DND-41 (cell line): ENCODE results near the gene MAML3.

Experiments used
- ATAC-seq: fragments of 200-7000 bp; cut with Tn5 transposase; 3 replicates; pipeline ENCODE4 v1.9.1; 2021; ENCODE audit warnings: low read depth; ENCODE audit not compliant: insufficient read depth
- DNase-seq: peaks from one replicate; pipeline ENCODE4 v3.0.0-alpha.2; 2020
- H2AFZ ChIP-seq: 2 replicates; pipeline ENCODE4 v1.6.0; 2012; ENCODE audit warnings: low read depth, low read length
- H3K27ac ChIP-seq: 2 replicates; pipeline ENCODE4 v1.5.1; 2012; ENCODE audit warnings: low read length, inconsistent platforms
- H3K27me3 ChIP-seq: fragments of 200-600 bp; sonication (generic); 2 replicates; pipeline ENCODE4 v1.6.0; 2012; ENCODE audit warnings: low read length, mild to moderate bottlenecking, inconsistent platforms; ENCODE audit not compliant: insufficient read depth, poor library complexity
- H3K36me3 ChIP-seq: 2 replicates; pipeline ENCODE4 v1.5.1; 2012; ENCODE audit warnings: low read length, inconsistent platforms; ENCODE audit not compliant: insufficient read depth
- H3K4me1 ChIP-seq: 2 replicates; pipeline ENCODE4 v1.5.1; 2012; ENCODE audit warnings: mild to moderate bottlenecking, low read length; ENCODE audit not compliant: insufficient read depth
- H3K4me2 ChIP-seq: 2 replicates; pipeline ENCODE4 v1.6.0; 2012; ENCODE audit warnings: mild to moderate bottlenecking, moderate library complexity, low read length, inconsistent platforms; ENCODE audit not compliant: insufficient read depth
- H3K4me3 ChIP-seq, 2 experiments: fragments of 200-600 bp in 1 of 2; shearing (Covaris generic) in 1 of 2; 2 replicates each; pipeline ENCODE4 v1.5.1; 2012 to 2016; ENCODE audit warnings: inconsistent platforms in 2 of 2, low read length in 2 of 2, mild to moderate bottlenecking in 2 of 2, low read depth in 1 of 2, moderate library complexity in 1 of 2
- H3K79me2 ChIP-seq: 2 replicates; pipeline ENCODE4 v1.6.0; 2012; ENCODE audit warnings: low read length, inconsistent platforms; ENCODE audit not compliant: insufficient read depth
- H3K9ac ChIP-seq: 2 replicates; pipeline ENCODE4 v1.6.0; 2012; ENCODE audit warnings: low read depth, mild to moderate bottlenecking, inconsistent platforms, low read length, moderate library complexity
- H3K9me3 ChIP-seq: 2 replicates; pipeline ENCODE4 v1.5.1; 2012; ENCODE audit warnings: low read length, moderate library complexity, mild to moderate bottlenecking, inconsistent platforms; ENCODE audit not compliant: insufficient read depth, severe bottlenecking
- H4K20me1 ChIP-seq: 2 replicates; pipeline ENCODE4 v1.6.0; 2012; ENCODE audit warnings: low read length; ENCODE audit not compliant: insufficient read depth
- EZH2 ChIP-seq: IDR thresholded peaks from 3 replicates; pipeline ENCODE4 v1.6.1; 2012; ENCODE audit warnings: borderline replicate concordance, low read depth, mild to moderate bottlenecking, moderate library complexity, low read length, inconsistent platforms; ENCODE audit not compliant: severe bottlenecking
- TF ChIP-seq, protein P1 (sequence below): IDR thresholded peaks from 2 replicates; pipeline ENCODE4 v1.5.1; 2012; ENCODE audit warnings: borderline replicate concordance, low read length, moderate library complexity, mild to moderate bottlenecking; ENCODE audit not compliant: poor library complexity, severe bottlenecking; ENCODE audit errors: extremely low read depth

MAML3 gene

DNA sequence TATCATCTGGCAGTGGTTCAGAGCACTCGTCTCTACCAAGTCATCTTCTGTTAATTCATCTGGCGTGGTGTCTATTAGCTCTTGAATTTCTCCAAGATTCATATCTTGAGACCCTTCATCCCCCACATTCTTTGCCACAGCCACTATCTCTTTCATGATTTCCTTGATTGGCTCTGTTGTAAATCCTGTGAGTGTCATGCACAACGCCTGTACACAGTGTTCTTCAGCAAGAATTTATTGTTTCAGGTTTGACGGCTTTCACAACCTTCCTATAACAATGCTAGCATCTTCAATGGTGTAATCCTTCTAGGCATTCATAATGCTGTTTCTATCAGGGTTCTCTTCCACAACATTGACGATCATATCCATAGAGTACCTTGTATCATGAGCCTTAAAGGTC lies 457.5 kb downstream of the MAML3 start:
- H3K36me3 ChIP-seq: peaks cover 8% of the 10 kb centered on the region; the same call in 1 of the 2 replicates
- H3K9me3 ChIP-seq: no peaks in the 10 kb centered on the region
- TF ChIP-seq EZH2: no peak
- TF ChIP-seq, protein P1, sequence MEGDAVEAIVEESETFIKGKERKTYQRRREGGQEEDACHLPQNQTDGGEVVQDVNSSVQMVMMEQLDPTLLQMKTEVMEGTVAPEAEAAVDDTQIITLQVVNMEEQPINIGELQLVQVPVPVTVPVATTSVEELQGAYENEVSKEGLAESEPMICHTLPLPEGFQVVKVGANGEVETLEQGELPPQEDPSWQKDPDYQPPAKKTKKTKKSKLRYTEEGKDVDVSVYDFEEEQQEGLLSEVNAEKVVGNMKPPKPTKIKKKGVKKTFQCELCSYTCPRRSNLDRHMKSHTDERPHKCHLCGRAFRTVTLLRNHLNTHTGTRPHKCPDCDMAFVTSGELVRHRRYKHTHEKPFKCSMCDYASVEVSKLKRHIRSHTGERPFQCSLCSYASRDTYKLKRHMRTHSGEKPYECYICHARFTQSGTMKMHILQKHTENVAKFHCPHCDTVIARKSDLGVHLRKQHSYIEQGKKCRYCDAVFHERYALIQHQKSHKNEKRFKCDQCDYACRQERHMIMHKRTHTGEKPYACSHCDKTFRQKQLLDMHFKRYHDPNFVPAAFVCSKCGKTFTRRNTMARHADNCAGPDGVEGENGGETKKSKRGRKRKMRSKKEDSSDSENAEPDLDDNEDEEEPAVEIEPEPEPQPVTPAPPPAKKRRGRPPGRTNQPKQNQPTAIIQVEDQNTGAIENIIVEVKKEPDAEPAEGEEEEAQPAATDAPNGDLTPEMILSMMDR: no peak
- no peaks in the 10 kb centered on the region for H3K4me1 ChIP-seq
- H3K9ac ChIP-seq: no peak overlapping the region
- no peak overlapping the region for H3K4me3 ChIP-seq
- no peak overlapping the region for H3K27ac ChIP-seq
- no peak overlapping the region for H3K4me2 ChIP-seq
- ATAC-seq (no peak), DNase-seq (no peak)
- no peaks in the 10 kb centered on the region for H4K20me1 ChIP-seq
- H3K27me3 ChIP-seq: no peaks in the 10 kb centered on the region
- H2AFZ ChIP-seq: no peak overlapping the region
- H3K79me2 ChIP-seq: no peaks in the 10 kb centered on the region

- TF ChIP-seq, protein P1: no peak
- no peak for TF ChIP-seq EZH2
Measured at GRCh38 chr4:139694522-139695107, 459.4 kb downstream of the MAML3 start.

GRCh38 chr4:139692309-139693012 lies 461.5 kb downstream of the MAML3 start:
- H3K4me3 ChIP-seq: no peak overlapping the region
- no peak overlapping the region for H3K27ac ChIP-seq
- no peak overlapping the region for H3K4me2 ChIP-seq
- no peaks in the 10 kb centered on the region for H3K27me3 ChIP-seq
- no peak overlapping the region for H2AFZ ChIP-seq
- no peaks in the 10 kb centered on the region for H3K9me3 ChIP-seq
- no peak overlapping the region for H3K9ac ChIP-seq
- no peaks in the 10 kb centered on the region for H3K4me1 ChIP-seq
- no peak for ATAC-seq
- H3K36me3 ChIP-seq: peaks cover 10% of the 10 kb centered on the region; the same call in 1 of the 2 replicates
- no peak for DNase-seq
- TF ChIP-seq, protein P1: peak; percentile 15
- no peak for TF ChIP-seq EZH2
- H3K79me2 ChIP-seq: no peaks in the 10 kb centered on the region
- H4K20me1 ChIP-seq: no peaks in the 10 kb centered on the region

More at GRCh38 chr4:139694522-139695107, 459.4 kb downstream of the MAML3 start:
- Histone ChIP-seq H3K9me3 (no peaks in the 10 kb centered on the region), H3K4me3 (no peak overlapping the region), H3K4me2 (no peak overlapping the region), H3K27me3 (no peaks in the 10 kb centered on the region), H3K36me3 (peaks cover 8% of the 10 kb centered on the region; the same call in 1 of the 2 replicates), H4K20me1 (no peaks in the 10 kb centered on the region), H3K79me2 (no peaks in the 10 kb centered on the region), H3K9ac (no peak overlapping the region), H2AFZ (no peak overlapping the region), H3K27ac (no peak overlapping the region), H3K4me1 (no peaks in the 10 kb centered on the region)
- no peak for ATAC-seq
- no peak for DNase-seq
